HG02642 (cell line): Measurements from ENCODE around the gene KIF1C.
A peak's percentile ranks its signal among the peaks of the same experiment; 100 is the strongest.

ENCODE experiments used
- ATAC-seq: cut with Tn5 transposase; IDR thresholded peaks from one replicate; pipeline ENCODE4 v1.9.1; 2021; ENCODE audit warnings: mild to moderate bottlenecking; ENCODE audit not compliant: unreplicated experiment, poor library complexity

The KIF1C gene

DNA sequence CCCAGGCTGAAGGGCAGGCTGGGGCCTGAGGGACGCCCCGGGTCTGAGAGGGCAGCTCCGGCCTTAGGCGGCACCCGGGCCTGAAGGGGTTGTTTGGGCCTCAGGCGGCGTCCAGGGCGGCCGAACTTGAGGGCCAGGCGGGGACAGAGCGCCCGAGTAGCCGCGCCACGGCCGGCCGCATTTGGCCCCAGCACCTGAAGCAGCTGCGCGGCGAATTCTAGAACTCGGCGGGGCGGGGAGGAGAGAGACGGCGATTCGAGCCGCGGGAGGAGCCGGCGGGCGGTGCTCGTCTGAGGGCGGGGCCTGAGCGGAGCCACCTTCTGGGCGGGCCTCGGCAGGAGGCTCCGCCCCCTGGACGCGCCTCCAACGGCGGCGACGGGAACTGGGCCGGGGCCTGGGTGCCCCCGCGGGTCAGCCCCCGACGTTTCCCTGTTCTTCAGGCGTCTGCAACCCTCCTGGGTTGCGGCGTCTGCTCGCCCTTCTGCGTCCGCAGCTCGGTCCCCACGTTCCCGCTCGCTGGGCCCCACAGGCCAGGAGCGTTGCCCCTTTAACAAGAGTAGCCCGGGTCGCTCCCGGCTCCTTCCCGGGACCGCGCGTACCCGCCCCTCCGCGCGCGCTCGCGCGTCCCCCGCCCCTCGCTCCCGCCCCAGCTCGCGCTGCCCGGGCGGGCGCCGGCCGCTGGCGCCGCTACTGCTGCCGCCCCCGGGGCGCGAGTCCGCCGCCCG, at the start of gene KIF1C, which contains the start of gene INCA1:
TSS of gene KIF1C (plus strand) at position 649 of the 725 bp plus-strand sequence. CDS start 2,297 bp downstream, outside the sequence.
TSS of gene INCA1 (minus strand) at position 221 of the 725 bp plus-strand sequence. CDS start 3,085 bp downstream, outside the sequence.
- peak; percentile 86 for ATAC-seq

DNA sequence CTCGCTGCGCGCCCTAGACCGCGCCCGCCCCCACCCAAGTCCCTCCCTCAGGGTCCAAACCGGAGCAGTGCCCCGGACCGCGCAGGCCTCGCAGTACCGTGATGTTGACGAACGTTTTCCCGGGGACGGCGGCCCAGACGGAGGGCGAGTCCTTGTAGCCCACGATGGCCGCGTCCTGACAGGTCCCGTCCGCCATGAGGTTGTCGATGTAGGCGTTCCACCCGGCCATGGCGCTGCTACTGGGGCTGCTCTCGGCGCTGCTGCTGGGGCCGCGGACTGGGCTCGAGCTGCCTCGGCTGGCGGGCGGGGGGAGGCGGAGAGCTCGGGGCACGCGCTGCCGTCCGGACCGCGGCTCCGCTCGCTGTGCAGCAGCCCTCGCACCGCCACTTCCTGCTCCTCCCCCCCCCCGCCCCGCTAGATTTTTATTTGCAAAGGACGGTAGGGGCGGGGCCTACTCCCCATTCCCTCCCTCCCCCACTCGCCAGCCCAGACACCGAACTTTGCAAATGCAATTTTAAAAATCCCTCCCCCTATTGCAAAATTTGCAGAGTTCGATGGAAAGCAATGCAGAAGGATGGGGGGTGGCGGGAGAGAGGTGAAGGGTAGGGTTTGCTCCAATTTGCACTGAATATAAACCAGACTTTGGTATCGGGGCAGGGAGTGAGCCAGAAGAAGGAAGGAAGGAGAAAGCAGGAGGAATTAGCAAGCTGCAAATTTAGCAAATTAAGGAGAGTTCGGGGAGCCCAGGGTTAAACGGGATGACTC, 49.4 kb upstream of the KIF1C start, which contains the start of gene PFN1:
TSS of gene PFN1 (minus strand) at position 365 of the 765 bp plus-strand sequence. CDS start at position 229, 136 bp downstream.
- ATAC-seq: peak; percentile 25

DNA sequence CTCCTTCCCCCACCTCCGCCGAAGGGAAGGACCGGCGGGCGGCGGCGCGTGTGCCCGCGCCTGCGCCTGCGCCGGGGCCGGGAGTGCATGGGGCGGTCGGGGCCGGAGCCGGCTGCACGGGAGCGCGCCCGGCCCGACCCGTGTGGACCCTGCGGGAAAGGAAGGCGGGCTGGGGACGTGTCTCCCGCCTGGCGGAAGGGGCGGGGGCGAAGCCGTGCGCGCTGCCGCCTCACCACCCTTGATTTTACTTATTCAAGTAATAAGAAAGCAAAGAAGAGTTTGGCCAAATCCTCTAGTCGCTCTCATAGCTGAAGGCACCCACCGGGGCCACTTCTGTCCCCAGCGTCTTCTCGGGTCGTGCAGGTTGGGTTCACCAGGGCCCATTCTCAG, 48.8 kb upstream of the KIF1C start:
- peak; percentile 40 for ATAC-seq

- ATAC-seq: peak; percentile 26
These were observed 48.3 kb upstream of the KIF1C start for GRCh38 chr17:4949321-4950074.

GRCh38 chr17:4950075-4950745, 47.5 kb upstream of the KIF1C start:
- ATAC-seq: peak; percentile 8

DNA sequence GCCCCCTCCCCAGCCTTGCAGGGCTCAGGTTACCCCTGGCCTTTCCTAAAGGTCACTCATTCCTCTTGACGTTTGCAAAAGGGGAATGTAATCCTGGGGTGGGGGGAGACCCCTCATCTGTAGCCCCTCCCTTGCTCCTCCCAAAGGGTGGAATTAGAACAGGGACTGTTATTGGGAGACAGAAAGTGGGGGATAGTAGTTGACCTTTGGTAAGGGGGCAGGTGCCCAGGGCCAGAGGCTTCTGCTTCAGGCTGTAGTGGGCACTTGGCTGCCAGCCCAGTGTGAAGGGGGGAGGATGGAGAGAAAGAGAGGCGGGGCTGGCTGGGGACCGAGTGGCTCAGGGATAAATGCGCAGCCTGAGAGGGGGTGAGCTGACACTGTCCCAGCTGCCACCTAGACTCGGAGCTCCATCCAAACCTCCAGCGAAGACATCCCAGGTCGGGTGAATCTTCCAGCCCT, 47.0 kb upstream of the KIF1C start, which contains the start of gene ENO3:
TSS of gene ENO3 (plus strand) at position 374 of the 459 bp plus-strand sequence. CDS start 711 bp downstream, outside the sequence.
- no peak for ATAC-seq

DNA sequence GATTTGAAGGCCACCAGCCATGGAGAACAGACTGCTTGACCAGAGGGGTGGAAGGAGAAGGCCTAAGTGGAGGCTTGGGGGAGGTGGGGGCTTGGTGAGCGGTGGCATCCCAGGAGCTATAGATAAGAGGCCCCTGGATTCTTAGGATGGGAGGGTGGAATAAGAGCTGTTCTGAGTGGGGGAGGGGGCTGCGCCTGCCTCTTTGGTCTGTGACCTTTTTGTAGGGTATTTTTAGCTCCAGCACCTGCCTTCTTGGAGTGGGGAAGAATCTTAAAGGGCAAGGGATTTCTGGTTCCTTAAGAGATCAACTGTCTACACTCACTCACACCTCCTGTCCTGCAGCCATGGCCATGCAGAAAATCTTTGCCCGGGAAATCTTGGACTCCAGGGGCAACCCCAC, 46.3 kb upstream of the KIF1C start:
- no peak for ATAC-seq

GRCh38 chr17:4953451-4953961, 44.2 kb upstream of the KIF1C start:
- ATAC-seq: no peak

DNA sequence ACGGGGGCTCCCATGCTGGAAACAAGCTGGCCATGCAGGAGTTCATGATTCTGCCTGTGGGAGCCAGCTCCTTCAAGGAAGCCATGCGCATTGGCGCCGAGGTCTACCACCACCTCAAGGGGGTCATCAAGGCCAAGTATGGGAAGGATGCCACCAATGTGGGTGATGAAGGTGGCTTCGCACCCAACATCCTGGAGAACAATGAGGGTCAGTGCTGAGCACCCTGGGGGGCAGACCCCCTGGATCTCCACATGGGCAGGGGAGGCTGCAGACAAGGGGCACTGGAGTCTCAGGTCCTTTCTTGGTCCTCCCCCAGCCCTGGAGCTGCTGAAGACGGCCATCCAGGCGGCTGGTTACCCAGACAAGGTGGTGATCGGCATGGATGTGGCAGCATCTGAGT, 42.7 kb upstream of the KIF1C start:
- no peak for ATAC-seq

DNA sequence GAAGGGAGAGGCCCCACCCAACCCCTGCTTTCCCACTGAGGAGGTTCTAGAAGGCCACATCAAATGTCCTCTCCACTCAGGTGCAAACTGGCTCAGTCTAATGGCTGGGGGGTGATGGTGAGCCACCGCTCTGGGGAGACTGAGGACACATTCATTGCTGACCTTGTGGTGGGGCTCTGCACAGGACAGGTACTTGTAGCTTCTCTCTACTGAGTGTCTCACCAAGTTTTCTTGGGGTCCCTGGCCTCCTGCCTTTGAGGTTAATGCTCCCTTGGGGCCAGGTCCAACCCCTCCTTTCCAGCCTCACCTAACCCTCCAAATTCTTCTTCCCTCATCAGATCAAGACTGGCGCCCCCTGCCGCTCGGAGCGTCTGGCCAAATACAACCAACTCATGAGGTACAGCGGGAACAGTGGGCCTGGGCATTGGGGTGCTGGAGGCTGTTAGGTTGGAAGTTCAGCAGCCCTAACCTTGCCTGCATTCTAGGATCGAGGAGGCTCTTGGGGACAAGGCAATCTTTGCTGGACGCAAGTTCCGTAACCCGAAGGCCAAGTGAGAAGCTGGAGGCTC, 41.2 kb upstream of the KIF1C start:
- no peak for ATAC-seq

DNA sequence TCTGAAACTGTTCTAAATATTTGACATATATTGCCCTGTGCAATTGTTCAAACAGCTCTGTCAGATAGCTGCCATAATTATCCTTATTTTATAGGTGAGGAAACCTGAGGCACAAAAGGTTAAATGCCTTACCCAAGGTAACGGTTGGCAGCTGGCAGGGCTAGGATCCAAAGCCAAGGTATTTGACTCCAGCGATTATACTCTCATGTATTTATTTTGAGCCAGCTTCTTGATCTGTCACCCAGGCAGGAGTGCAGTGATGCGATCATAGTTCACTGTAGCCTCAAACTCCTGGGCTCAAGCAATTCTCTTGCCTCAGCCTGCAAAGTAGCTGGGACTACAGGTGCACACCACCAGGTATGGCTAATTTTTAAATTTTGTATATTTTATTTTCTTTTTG, 39.6 kb upstream of the KIF1C start:
- ATAC-seq: no peak

GRCh38 chr17:4959261-4959965, 38.3 kb upstream of the KIF1C start:
- no peak for ATAC-seq

DNA sequence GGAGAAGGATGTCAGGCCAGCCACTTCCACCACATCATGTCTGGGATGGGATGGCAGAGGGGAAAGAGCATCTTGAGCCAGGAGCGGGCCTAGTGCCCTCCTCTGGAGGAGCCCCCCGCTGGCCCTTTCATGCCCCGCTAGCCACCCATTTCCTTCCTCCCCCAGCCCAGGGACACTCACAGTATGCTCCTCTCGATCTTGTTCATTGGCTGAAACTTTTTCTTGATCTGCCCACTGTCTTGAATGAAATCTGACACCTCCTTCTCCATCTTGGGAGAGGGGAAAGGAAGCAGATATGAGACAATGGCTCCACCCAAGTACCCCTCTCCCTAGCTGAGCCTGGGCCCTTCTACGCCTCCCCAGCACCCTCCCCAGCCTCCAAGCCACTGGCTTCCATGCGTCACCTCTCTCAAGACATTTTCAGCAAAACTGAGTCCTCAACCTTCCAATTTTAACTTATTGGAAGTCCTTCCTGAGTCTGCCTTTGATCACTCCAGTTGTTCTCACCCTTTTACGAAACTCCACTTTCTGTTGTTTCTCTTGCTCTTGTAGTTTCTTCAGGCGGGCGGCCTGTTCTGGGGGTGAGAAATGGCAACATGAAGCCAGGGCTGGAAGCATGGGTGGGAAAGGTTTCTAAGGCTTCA, 37.3 kb upstream of the KIF1C start:
- no peak for ATAC-seq

DNA sequence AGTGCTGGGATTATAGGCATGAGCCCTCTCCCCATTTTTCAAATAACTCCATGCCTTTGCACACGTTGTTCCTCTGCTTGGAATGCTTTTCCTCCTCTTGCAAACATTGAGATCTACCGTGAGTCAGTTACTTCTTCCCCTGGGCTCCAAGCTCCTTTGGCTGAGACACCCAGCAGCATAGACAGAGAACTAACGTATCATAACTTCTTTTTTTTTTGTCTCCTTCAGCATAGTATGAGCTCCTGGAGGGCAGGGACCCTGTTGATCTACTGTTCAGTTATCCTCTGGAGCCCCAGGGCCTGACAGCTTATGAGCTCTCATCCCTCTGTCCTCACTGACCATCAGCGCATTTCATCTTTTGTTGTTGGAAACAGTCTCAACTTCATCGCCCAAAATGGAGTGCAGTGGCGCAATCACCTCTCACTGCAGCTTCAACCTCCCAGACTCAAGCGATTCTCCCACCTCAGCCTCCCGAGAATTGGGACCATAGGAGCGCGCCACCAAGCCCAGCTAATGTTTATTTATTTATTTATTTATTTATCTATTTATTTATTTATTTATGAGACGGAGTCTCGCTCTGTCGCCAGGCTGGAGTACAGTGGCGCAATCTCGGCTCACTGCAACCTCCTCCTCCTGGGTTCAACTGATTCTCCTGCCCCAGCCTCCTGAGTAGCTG, 32.3 kb upstream of the KIF1C start:
- ATAC-seq: no peak

DNA sequence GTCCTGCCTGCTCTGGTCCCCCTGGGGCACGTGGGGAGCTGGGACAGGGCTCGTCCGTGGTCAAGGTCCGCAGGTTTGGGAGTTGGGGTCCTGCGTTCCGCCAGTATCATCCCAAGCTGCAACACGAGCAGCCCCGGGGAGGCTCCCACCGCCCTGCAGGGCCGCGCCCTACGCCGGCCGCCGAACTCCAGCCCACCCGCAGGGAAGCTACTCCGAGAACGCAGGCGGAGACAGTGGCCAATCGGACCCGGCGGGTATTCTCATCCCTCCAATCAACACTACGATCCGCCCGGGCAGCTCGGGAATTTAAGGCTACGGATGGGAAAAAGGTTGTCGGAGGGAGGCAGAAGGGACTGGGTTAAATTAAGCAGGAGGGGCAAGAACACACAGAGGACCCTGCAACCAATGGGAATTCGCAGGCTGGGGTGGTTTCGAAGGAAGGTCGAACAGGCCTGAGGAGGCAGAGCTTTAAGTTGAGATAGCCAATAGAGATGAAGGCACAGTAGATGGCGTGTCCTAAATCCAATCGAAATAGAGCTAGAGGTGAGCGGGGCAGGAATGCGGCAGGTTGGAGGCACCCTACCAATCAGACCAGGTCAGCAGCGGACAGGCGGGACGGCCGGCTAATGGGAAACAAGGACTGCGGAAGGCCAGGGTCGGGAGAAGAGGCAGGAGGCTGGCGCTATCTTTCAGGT, 30.8 kb upstream of the KIF1C start:
- ATAC-seq: peak; percentile 85

DNA sequence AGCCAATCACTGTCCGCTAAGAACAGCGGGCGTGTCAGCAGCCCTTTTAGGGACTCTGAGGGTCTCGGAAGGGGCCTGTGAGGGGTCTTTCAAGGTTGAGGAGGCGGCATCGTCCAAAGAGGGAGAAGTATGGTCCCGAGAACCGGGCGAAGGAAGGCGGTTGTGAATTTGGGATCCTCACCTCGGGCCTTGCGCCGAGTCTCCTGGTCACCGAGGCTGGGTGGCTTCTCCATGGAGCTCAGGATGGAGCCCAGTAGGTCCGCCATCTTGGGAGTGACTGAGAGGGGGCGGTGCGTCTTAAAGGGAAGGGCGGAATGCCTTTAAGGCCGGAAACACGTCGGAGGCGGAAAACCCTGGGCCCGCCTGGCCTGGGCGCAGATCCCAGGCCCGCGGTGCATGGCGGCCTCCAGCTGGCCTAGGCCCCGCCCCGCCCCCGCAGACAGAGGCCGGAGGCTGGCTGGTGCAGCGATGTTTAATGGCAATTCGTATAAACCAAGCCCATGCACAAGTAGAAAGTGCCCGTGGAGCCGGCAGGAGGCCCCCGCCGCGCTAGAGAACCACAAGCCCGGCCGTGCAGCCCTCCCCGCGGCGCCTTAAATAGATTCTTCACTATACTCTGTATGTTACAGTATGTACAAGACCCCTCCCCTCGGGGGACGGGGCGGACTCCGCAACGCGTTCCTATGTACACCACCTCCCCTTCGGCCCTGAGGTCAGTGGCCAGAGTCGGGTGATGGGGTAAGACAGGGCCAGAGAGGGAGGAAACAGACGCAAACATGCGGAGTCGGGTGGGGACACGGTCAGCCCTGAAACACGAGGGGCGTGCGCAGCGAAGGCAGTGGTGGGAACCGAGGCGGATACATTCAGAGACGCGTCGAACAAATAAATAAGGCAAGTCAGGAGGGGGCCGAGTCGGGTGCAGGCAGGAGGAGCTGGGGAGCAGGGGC, 29.9 kb upstream of the KIF1C start, which contains the start of gene SPAG7:
TSS of gene SPAG7 (minus strand) at position 279 of the 947 bp plus-strand sequence. CDS start at position 266, 13 bp downstream.
- peak; percentile 69 for ATAC-seq
